ENCODE measurements around the gene RNF208. TPM values are rescaled to one million over a fixed set of nuclear protein-coding genes. Genes with fewer than 3 reads are reported as not detected.
"Not testable (repeated sequence)": the region's sequence is repeated elsewhere in the genome, so short reads cannot be mapped to it uniquely, and the experiment has no call there.

RNF208 gene
- total RNA-seq, 1 donor from 2014 or later = 7.3 TPM

GRCh38 chr9:137253717-137254623 lies 31.9 kb upstream of the RNF208 start:
- ATAC-seq (peak; percentile 74), DNase-seq (ENCODE audit: low spot score) (peak; percentile 82)

- DNase-seq (ENCODE audit: low spot score) = no peak
- no peak for ATAC-seq
Observed at GRCh38 chr9:137252555-137253506, 30.8 kb upstream of the RNF208 start.

GRCh38 chr9:137251490-137252268 lies 29.6 kb upstream of the RNF208 start:
- no peak for DNase-seq (ENCODE audit: low spot score)
- no peak for ATAC-seq

DNA sequence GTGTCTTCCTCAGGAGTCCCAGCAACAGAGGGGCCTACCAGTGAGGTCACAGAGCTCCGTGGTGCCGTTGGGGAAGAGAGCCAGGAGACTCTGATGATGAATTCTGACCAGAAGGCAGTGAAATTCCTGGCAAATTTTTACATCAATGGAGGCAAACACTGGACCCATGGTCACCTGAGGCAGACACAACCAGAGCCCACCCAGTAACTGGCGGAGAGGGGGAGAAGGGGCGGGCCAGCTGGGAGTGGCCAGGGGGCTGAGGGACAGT lies 29.1 kb upstream of the RNF208 start, which contains the start of gene STPG3:
Gene STPG3, plus strand, starts transcription at position 93 of the 268 bp plus-strand sequence. Its CDS starts 1 bp downstream, at position 94.
- DNase-seq (ENCODE audit: low spot score) = no peak
- no peak for ATAC-seq

DNA sequence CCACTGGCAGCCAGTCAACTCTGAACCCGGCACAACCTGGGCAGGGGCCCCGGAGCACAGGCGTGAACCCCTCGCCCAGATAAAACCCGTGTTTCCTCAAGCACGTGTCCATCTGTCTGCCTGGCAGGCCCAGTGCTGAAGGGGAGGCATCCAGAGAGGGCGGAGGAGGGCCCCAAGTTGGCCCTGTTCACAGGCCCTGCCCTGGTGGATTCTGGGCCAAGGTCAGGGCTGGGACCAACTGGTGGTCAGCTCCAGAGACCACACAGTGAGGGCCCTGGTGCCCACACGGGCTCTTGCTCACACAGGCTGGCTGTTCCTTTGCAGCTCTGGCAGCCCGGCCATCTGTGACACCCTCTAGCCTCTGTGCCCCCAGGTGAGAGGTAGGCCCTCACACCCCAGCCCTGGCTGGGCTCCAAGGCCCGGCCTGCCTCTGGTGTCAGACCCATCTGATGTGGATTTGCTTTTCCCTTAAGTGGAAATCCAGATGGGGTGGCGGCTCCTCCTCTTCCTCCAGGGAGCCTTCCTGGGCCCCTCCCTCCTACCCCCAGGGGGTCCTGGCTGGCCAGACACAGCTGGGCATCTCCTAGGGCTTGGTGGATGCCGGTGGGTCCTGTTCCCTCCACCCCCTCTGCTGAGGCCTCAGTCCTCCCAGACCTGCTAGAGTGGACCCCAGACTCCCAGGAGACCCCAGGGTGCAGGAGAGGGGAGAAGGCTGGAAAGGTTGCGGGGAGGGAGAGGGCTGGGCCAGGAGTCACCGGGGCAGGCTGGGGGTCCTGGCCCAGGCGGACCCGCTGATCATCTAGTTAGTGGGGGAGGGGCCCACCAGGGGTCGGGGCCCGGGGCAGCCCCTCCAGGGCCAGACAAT lies 28.5 kb upstream of the RNF208 start:
- ATAC-seq = no peak
- DNase-seq (ENCODE audit: low spot score) = no peak

DNA sequence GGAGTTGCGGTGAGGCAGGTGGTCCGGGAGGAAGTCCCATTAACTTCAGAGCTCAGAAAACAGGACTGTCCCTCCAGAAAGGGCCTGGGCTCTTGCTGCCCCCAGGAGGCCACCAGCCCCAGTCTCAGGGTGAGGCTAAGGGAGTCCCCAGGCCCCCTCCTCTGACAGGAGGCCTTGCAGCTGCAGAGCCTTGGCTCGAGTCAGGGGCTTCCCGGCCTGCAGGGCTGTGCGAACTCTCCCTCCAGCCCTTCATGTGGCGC lies 25.8 kb upstream of the RNF208 start:
- DNase-seq (ENCODE audit: low spot score) = no peak
- no peak for ATAC-seq

- peak; percentile 43 for ATAC-seq
- DNase-seq (ENCODE audit: low spot score) = no peak
Observed at GRCh38 chr9:137247135-137247915, 25.3 kb upstream of the RNF208 start.

- no peak for DNase-seq (ENCODE audit: low spot score)
Observed at GRCh38 chr9:137245450-137246421, 23.7 kb upstream of the RNF208 start.

DNA sequence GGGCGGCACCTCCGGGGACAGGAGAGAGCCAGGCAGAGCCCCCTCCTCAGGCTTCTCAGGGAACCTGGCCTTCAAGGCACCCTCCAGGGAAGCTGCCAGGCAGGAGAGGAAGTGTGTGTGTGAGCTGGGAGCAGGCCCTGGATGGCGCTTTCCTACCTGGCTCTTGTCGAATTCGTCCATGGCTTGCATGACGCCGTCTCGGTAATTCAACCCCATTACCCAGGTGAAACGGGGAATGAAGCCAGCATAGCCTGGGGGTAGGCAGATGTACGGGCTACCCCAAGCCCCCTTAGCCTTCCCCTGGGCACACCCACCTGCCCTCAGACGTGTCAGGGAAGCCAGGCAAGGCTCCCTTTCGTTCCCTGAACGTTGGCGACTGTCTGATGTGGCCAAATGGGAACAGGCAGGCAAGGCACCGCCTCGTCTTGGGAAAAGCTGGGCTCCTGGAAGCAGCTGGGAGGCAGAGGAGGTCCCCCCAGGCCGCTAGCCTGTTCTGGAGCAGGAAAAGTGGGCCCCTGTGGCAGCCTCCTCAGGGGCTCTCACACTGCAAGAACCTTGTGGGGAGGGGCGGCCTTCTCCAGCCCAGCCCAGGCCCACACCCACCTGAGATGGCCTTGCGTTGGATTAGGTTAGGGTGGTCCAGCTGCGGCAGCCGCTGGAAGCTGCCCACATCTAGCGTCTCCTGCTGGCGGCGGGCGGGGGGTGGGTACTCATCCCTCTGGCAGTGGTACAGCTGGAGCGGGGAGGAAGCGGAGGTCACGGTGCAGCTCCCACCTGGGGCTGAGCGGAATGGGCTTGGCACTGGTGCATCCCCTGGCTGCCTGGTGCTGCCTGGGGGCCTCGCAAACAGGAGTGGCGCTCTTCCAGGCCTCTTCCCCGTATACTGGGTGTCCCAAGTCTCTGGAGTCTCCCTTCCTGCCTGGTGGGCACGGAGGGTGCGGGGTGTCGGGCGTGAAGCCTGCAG lies 22.7 kb upstream of the RNF208 start:
- ATAC-seq = no peak
- DNase-seq (ENCODE audit: low spot score) = no peak

More at GRCh38 chr9:137245450-137246421, 23.7 kb upstream of the RNF208 start:
- ATAC-seq = no peak

- ATAC-seq (no peak), DNase-seq (ENCODE audit: low spot score) (no peak)
Observed at GRCh38 chr9:137243626-137244485, 21.8 kb upstream of the RNF208 start.

DNA sequence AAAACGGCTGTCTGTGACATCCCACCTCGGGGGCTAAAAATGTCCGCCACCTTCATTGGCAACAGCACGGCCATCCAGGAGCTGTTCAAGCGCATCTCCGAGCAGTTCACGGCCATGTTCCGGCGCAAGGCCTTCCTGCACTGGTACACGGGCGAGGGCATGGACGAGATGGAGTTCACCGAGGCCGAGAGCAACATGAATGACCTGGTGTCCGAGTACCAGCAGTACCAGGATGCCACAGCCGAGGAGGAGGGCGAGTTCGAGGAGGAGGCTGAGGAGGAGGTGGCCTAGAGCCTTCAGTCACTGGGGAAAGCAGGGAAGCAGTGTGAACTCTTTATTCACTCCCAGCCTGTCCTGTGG lies 21.2 kb upstream of the RNF208 start:
- not testable (repeated sequence) for DNase-seq (ENCODE audit: low spot score); ATAC-seq

DNA sequence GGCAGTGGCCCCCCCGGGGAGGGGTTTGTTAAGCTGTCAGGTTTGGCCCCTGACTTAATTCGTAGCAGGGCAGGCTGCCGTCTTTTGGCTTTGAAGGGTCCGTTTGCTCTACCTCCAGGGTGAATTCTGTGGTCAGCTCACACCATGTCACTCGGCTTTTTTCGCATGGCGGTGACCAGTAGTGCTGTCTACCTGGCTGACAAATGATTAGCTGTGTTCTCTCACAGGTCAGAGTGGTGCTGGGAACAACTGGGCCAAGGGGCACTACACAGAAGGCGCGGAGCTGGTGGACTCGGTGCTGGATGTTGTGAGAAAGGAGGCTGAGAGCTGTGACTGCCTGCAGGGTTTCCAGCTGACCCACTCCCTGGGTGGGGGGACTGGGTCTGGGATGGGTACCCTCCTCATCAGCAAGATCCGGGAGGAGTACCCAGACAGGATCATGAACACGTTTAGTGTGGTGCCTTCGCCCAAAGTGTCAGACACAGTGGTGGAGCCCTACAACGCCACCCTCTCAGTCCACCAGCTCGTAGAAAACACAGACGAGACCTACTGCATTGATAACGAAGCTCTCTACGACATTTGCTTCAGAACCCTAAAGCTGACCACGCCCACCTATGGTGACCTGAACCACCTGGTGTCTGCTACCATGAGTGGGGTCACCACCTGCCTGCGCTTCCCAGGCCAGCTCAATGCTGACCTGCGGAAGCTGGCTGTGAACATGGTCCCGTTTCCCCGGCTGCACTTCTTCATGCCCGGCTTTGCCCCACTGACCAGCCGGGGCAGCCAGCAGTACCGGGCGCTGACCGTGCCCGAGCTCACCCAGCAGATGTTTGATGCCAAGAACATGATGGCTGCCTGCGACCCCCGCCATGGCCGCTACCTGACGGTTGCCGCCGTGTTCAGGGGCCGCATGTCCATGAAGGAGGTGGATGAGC lies 20.5 kb upstream of the RNF208 start:
- no peak for ATAC-seq
- DNase-seq (ENCODE audit: low spot score) = no peak

DNA sequence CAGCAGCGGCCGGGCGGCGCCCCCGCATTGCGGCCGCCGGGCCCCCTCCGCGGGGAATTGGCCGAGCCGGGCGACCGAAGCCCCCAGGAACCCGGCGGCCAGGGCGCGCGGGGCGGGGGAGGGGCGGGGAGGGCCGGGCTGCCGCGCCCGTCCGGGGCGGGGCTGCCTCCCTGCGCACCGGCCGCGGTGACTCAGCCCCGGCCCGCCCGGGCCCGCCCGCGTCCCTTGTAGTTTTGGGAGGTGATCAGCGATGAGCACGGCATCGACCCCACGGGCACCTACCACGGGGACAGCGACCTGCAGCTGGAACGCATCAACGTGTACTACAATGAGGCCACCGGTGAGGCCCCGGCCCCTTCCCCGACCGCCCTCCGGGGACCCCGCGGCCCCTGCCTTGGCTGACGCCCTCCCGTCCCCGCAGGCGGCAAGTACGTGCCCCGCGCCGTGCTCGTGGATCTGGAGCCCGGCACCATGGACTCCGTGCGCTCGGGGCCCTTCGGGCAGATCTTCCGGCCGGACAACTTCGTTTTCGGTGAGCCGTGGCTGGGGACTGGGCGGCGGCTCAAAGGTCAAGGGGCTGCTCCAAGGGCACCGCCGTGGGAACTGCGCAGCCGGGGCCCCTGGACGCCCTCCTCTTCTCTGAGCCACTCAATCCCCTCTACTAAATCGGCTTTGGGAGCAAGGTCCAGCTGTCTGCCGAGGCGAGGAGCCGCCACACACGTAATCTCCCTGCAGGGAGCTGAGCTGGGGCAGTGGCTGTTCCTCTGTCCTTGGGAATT lies 19.6 kb upstream of the RNF208 start:
- peak; percentile 68 for DNase-seq (ENCODE audit: low spot score)
- ATAC-seq = peak; percentile 25

- DNase-seq (ENCODE audit: low spot score) = peak; percentile 100
- ATAC-seq = peak; percentile 81
Observed at GRCh38 chr9:137240841-137241489, 18.9 kb upstream of the RNF208 start, which contains the start of gene TUBB4B. TSS of gene TUBB4B (plus strand) at chr9:137241287. CDS start at chr9:137241361, 74 bp downstream.

All from left lobe of liver (tissue), 2 donors.